ENCODE data around the gene FABP3.
A peak's percentile ranks its signal among the peaks of the same experiment; 100 is the strongest.
"Not testable (repeated sequence)": the region's sequence is repeated elsewhere in the genome, so short reads cannot be mapped to it uniquely, and the experiment has no call there.

The FABP3 gene

DNA sequence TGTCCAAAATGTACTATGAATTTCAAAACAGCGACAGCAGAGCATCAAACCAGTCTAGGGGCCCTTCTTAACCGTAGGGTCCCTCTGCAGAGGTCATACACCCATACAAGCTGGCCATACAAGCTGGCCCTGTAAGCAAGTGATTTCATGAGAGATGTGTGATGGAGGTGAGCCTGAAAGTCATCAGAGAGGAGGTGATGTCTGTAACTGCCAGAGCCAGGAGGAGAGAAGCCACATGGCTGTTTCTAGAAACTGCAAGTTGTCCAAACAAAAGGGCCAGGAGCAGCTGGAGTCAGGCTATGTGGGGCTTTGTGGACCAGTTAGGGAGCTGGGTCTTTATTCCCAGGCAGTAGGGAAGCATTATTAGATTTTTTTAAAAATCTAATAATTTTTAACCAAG is 25.4 kb upstream of the FABP3 start:
- DNase-seq (ENCODE audit: low read depth) = no peak

DNA sequence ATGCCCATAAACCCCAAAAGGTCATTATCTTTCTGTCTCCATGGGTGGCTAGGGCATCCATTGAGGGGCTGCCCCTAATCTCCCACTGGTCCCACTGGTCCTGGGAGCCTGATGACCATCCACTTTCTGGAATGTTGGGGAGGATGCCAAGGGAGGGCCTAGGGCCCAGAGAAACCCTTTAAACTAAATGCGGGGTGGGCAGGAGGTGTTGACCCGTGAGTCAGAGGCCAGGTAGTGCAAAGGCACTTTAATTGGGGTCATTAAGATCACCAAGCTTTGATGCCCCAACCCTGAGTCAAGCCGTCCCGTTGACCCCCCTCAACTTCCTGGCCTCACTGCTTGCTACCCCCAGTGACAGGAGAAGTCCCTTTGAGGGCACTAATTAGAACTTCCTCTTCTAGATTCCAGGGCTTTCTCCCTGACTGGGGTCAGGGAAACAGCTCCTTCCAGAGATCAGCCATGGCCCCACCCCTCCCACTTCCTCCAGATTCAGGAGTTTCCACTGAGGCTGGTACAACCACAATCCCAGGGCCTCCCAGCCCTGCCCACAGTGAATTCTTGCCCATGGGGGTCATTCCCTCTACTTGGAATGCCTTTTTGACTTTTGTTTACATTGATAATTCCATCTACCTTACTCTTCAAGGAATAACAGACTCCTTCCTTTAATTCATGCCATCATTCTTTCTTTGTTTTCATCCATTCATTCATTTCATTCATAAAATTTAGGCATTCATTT is 24.7 kb upstream of the FABP3 start:
- no peak for DNase-seq (ENCODE audit: low read depth)

DNA sequence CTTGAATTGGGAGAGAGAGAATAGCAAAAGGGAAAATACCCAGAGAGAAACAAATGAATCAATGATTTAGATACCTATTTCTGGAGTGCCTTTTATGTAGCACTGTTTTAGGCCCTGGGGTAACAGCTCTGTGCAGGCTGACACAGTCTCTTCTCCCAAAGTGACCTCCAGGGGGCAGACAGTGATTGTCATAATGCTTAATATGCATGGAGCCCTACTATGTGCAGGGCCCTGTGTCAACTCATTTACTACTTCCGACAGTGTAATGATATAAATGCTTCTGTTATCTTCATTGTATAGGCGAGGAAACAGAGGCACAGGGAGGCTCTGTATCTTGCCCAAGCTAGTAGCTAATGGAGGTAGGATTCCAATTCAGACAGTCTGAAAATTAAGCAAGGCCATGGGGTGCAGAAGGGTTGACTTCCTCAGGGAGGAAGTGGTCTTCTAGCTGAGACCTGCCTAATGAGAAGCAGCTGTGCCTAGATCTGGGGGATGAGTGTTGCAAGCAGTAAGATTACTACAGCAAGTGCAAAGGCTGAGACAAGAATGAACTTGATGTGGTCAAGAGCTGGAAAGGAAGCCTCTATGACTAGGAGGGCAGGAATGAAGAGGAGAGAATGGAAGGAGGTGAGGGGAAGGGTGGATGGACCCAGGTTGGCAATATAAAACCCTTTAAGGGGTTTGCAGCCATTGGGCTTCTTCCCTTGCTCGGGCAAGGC is 23.9 kb upstream of the FABP3 start:
- no peak for DNase-seq (ENCODE audit: low read depth)

DNA sequence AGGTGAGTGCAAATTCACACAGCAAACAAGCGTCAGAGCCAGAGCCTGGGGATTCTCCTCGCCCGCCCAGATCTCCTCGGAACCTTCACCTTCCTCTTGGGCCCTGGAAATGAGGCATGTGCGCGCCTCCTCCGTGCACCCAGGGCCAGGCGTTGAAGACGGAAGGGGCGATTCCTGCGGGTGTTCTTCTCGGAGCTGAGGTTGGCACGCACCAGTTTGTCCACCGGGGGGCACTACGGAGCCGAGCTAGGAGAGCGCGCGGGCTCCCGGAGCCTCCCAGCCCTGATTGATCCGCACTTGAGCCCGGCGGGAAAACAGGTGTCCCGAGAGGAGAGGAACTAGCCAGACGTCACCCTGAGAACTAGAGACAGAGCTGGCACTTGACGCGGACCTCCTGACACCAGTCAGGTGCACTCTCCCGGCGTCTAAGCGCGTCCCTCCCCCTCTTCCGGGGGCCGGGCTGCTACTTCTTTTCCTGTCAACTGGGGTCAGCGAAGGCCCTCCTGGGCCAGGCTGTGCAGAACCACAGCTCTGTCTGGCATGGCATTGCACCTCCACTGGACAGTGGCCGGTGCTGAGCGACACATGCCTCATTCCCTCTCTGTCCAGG is 21.8 kb upstream of the FABP3 start:
- no peak for DNase-seq (ENCODE audit: low read depth)

DNA sequence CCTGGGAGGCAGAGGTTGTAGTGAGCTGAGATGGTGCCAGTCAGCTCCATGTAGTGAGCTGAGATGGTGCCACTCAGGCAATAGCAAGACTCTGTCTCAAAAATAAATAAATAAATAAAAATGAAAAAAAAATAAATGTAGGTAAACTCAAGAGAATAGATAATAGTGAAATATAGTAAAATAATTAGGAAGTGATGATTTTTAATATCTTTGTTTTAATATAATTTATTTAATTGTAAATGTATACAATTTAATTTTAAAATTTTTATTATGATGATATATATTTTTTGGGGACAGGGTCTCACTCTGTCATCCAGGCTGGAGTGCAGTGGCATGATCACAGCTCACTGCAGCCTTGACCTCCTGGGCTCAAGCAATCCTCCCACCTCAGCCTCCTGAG is 20.6 kb upstream of the FABP3 start:
- no peak for DNase-seq (ENCODE audit: low read depth)

DNA sequence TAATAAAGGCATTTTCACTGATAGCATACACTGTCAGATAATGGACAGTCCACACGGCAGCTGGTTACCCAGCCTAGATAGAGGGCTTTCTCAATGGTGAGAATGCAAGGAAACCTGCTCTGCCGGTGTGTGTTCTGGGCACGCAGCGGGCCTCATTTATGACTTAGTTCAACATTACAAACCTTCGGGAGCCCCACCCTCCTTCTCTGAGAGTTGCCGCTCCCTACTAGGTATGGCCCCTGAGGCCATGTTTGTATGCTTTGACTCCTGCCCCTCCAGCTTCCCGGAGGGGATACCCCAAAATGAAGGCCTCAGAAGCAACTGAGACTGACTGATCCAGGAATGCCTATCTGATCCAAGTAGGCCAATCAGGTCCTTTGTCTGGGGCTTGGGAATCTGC is 17.2 kb upstream of the FABP3 start:
- no peak for DNase-seq (ENCODE audit: low read depth)

DNA sequence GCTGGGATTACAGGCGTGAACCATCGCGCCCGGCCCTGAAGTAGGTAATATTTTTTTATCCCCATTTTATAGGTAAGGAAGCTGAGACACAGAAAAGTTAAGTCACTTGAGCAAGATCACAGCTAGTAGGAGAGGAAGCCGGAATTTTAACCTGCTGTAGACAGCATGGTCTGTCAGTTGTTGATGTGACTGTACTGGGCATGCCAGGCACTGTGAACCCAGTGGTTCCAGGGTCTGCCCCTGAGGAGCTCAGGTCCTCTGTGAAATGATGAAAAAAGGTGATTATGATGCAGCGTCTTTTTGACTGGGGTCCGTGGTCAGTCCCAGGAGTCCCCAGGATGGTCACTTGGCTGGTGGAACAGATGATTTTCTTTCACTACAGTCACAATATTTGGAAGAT is 16.7 kb upstream of the FABP3 start:
- DNase-seq (ENCODE audit: low read depth) = no peak

DNA sequence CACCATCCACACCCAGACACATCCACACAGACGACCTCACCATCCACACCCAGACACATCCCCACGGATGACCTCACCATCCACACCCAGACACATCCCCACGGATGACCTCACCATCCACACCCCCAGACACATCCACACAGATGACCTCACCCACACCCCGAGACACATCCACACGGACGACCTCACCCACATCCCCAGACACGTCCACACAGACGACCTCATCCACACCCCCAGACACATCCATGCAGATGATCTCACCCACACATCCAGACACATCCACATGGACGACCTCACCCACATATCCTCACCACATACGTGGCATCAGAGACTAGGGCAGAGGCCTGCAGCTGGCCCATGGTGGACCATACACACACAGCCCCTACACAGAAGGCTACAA is 14.7 kb upstream of the FABP3 start:
- no peak for DNase-seq (ENCODE audit: low read depth)

DNA sequence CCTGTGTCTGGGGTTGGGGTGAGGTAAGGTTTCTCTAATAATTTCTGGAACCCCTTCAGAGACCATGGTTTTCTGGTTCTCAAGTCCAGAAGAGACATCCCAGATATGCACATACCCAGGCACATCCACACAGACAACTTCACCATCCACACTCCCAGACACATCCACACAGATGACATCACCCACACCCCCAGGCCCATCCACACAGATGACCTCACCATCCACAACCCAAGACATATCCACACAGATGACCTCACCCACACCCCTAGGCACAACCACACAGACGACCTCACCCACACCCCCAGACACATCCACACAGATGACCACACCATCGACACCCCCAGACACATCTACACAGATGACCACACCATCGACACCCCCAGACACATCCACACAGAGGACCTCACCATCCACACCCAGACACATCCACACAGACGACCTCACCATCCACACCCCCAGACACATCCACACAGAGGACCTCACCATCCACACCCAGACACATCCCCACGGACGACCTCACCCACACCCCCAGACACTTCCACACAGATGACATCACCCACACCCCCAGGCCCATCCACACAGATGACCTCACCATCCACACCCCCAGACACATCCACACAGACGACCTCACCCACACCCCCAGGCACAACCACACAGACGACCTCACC is 13.8 kb upstream of the FABP3 start:
- not testable (repeated sequence) for DNase-seq (ENCODE audit: low read depth)

DNA sequence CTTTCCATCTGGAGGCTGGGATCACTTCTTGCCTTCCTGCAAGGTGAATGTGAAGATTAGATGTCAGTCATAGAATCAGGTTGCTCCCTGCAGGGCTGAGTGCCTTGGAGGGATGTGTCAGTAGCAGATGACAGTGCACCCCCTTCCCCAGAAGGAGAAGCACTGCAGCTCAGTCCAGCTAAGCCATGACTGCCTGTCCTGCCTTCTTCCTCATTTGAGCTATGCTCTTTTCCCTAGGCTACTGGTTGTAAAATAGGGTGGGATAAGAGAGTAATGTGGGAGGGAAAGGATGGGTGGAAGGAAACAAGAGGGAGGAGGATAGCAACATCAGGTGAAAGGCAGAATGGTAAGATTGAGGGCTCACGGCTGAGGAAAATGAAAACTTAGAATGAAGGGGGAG is 11.1 kb upstream of the FABP3 start:
- no peak for DNase-seq (ENCODE audit: low read depth)

DNA sequence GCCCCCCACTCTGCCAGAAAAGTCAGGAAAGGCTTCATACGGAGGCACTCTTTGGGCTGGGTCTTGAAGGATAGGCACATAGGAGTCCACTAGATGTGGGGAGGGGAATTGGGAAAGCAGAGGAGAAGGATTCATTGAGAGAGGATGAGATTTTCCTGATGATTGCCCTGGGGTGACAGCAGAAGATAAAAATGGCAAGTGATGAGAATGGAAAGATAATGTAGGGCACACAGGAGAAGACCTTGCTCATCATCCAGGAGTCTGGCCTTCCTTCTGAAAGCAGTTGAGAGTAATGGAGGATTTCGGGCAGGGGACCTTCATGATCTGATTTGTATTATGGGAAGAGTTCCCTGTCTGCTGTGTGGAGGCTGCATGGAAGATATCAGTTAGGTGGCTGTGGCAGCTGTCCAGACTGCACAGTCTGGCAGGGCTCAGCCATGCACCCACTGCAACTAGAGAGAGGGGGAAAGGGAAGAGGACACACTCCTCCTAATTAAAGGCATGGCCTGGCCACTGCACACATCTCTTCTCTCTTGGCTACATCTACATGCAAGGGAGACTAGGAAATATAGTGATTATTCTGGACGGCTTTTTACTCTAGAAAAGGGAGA is 9.6 kb upstream of the FABP3 start:
- no peak for DNase-seq (ENCODE audit: low read depth)

DNA sequence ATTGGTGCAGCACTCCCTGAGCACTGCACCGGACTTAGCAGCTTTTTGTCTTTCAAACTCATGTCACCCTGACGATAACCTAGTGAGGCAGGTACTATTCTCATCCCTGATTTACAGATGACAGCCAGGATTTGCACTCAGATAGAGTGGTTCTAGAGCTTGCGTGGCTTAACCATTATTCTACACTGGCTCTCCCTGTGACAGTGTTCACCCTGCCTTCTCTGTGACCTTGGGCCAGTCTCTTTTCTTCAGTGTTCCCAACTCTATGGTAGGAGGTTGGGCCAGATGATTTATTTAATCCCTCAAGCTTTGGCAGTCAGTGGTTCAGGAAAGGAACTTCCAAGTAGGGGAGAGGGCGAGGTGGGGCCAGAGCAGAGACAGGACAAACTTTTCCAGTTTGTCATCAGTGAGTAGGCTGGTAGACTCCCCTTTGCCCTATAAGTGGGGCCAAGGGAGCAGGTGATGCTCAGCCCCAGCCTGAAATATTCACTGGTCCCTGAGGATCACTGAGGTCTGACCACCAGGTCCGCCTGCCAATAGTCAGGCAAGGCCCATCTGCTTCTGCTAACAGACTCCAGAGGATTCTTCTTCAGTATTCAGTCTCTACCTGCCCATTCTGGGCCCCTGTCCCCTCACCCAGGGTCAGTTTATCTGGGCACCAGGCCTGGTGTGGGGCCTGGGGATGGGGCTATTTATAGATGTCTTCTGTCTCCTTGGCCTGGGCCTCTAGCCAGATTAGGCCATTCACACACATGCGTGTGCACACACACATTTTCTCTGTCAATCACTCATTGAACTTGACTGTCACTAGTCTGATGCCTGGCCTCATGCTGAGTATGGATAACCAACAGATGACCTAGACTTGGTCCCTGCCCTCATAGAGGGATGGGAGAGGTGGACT is 8.8 kb upstream of the FABP3 start:
- DNase-seq (ENCODE audit: low read depth) = no peak

DNA sequence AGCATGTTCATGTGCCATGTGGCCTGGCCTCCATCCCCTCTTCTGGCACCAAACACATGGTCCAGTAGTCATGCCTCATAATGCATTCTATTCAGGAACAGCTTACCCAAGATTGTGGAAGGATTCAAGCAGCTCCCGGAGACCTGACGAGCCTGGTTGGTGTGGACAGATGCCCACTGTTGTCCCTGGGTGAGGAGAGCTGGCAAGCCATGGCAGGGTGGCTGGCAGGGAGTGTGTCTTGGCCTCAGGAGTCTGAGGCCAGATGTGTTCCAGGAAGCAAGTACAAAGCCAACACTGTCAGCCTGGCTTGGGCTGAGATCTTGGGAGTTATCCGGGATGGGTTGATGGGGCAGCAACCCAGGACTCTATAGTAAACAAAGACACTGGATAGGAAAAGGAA is 7.3 kb upstream of the FABP3 start:
- DNase-seq (ENCODE audit: low read depth) = no peak

DNA sequence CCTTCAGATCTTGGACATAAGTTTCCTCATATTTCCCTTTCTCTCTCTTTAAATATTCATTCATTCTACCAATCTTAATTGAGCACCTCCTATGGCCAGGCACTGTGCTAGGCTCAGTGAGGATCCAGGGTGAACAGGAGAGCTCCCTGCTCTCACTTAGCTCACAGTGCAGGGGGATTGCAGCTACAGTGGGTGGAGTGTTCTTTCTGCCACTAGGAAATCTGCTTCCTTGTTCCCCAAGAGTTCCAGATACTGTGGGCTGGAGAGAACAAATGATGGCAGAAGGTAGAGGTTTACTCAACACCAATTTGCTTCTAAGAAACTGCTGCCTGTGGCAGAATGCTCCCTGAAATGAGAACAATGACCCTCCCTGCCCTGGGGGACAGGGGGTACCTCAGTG is 5.1 kb upstream of the FABP3 start:
- no peak for DNase-seq (ENCODE audit: low read depth)

DNA sequence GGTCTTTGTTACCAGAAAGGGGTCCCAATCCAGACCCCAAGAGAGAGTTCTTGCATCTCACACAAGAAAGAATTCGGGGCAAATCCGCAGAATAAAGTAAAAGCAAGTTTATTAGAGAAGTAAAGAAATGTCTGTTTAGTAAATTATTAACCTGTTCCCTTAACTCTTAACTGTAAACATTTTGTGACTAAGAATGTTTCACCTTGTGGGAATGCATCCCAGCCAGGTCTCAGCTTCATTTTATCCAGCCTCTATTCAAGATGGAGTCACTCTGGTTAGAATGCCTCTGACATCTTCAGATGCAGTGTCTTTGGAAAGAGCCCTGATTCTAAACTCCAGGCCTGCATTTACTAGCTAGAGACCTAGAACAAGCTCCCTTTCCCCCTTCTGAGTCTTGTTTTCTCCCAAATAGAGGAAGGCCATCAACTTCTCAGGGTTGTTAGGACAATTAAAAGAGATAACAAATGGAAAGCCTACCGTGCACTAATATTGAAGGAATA is 4.5 kb upstream of the FABP3 start:
- DNase-seq (ENCODE audit: low read depth) = no peak

DNA sequence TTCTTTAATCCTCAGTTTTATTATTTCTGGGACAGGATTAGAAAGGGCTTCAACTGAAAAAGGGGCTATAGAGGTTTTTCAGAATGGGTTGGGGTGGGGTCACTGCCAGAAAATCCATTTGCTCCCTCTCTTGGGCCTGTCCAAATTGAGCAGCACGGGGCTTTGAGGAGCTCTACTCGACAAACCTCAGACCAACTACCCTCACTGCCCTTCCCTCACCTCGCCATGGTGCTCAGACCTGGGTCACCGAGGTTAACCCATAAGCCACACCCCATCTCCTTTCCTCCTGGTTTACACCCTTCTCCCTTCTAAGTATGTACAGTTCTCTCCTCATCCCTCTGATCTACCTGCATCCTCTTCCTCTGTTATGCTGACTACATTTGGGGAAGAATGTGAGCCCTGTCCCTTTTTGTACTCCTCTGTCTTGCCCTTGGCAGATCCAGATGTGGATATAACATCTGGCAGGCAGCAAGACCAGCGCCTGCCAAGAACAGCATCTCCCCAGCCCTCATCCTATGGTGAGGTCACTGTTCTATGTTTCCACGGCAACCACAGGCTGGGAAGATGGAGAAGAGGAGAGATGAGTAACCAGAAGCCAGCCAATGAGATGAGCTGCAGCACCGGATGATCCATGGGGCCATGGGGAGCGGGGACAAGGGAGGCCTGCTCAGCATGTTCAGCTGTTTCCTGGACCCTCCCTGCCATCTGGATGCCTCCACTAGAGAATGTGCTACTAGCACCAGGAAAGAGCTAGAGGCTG is 3.7 kb upstream of the FABP3 start:
- peak; percentile 96 for DNase-seq (ENCODE audit: low read depth)

DNA sequence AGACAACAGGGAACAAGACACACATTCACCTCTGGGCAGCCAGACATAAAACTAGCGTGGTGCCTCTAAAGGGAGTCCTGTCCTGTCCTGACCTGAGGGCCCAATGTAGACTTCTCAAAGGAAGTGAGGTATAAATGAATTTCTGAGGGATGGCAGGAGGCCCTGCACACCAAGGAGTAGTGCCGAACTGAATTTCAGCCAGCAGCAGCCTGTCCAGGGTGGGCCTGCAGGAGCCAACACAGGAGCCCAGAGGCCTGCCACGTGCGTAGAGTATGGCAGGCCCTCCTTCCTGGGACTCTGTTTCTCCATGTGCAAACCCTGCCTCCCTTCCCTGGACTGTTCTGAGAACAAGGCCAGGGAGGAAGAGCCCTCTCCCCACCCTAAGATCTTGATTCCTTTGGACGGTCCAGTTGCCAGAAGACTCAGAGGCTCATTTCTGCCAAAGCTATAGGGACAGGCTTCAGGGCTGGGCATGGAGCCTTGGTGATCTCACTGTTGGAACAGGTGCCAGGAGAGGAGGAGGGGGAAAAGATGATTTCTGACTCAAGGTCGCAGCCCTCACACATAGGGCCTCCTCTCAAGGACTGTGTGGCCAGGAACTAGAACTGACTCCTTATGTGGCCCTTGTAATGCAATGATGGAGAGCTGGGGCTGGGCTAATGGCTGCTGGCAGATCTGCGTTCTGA is 1.8 kb upstream of the FABP3 start:
- peak; percentile 68 for DNase-seq (ENCODE audit: low read depth)

DNA sequence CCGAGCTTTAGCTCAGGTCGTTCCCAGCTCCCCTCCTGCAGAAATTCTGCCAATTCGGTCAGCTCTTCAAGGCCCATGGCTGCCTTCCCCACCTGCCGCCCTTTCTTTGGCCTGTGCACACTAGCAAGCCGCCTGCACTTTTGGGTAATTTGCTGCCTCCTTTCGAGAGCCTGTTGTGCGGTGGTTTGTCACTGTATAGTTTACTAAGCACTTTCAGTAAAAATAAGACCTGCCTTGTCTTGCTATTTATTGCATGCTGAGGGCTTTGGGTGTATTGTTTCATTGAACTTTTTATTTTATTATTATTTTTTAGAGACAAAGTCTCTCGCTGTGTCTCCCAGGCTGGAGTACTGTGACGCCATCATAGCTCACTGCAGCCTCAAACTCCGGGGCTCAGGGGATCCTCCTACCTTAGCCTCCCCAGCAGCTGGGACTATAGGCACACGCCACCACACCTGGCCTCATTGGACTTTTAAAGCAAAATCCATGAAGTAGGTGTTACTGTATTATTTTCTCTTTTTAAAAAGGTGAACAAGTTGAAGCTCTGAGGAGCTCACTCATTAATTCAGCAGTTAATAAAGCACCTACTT is 1.1 kb upstream of the FABP3 start:
- no peak for DNase-seq (ENCODE audit: low read depth)

DNA sequence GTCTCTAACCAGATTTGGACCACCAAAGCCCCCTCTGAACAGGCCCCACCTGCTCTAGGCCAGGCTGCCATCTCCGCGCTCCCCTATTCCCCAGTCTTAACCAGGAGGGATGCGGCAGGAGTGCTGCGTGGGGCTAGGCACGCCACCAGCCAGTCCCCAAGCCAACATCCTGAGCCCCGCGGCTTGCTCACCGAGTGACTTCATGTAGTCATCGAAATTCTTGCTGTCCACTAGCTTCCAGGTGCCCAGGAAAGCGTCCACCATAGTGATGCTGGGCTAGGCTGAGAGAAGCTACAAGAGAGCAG is 173 bp downstream of the FABP3 start:
- DNase-seq (ENCODE audit: low read depth) = no peak

DNA sequence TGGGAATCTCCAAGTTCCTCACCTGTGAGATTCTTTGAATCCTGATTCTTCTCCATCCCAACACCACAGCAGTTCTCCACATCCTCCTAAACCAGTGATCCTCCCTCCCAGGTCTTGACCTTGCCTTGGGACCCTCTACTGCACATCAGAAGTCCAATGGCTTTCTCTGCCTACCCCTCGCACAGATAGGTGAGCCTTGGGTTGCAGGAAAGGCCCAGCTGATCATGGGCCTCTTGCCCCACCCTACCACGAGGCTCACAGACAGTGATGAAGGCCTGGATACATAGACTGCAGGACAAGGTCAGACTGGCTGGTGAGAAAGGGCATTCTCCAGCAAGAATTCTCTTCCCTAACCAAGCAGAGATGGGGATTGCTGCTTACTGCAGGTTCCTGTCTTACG is 825 bp downstream of the FABP3 start:
- DNase-seq (ENCODE audit: low read depth) = no peak
